Measurements from ENCODE around the gene POU3F1. TPM values are rescaled to one million over a fixed set of nuclear protein-coding genes. Genes with fewer than 3 reads are reported as not detected.

POU3F1 gene
- total and polyA plus RNA-seq, 2 donors (not counting 1 experiment from before 2014, with no cell fraction given) = 0.63 to 3.8 TPM

GRCh38 chr1:38072858-38073257, 26.3 kb upstream of the POU3F1 start:
- peaks cover 0 to 6% of the 10 kb centered on the region in 2 donors for H3K4me1 ChIP-seq (ENCODE audit: control insufficient read depth in 2 of 2, insufficient read depth in 2 of 2, low read length in 2 of 2)
- H3K9me3 ChIP-seq (ENCODE audit: control extremely low read depth in 1 of 3, control insufficient read depth in 2 of 3, insufficient read depth in 1 of 3, low read length in 2 of 3) = no peaks in the 10 kb centered on the region
- DNase-seq (no peak), ATAC-seq (ENCODE audit: low read depth) (no peak)
- CTCF ChIA-PET = interaction anchor here (0.6 to 1.8 kb wide), 2 partner anchors 82 to 728 kb away, joined by 5 read pairs; partner anchors contain the start of gene SF3A3
- Mint-ChIP-seq H3K27me3 (peaks cover 14% of the 10 kb centered on the region), H3K27ac (no peak overlapping the region), H3K4me3 (no peak overlapping the region), H3K4me1 (peaks cover 7% of the 10 kb centered on the region), H3K9me3 (ENCODE audit: insufficient read depth) (no peaks in the 10 kb centered on the region)
- no peak overlapping the region for H3K4me2 ChIP-seq (replicated peaks; ENCODE audit: low read depth, low read length, poor library complexity, severe bottlenecking)
- intact Hi-C loops (cut with micrococcal nuclease) = no loop called here
- POLR2A ChIA-PET = no interaction called here
- H3K79me2 ChIP-seq (ENCODE audit: control insufficient read depth, insufficient read depth, low read length) = no peaks in the 10 kb centered on the region
- H3K27ac ChIP-seq (ENCODE audit: low read length in 2 of 2) = no peak overlapping the region
- H3K27me3 ChIP-seq (replicated peaks in 1 of 4; ENCODE audit: control extremely low read depth in 1 of 4, control insufficient read depth in 3 of 4, insufficient read depth in 4 of 4, low read length in 3 of 4) = peaks cover 0 to 17% (median 0%) of the 10 kb centered on the region in 4 experiments
- no peak overlapping the region for H3K4me3 ChIP-seq (ENCODE audit: control extremely low read depth in 1 of 5, extremely low read depth in 1 of 5, insufficient read depth in 1 of 5, low read depth in 2 of 5, low read length in 4 of 5)
- TF ChIP-seq CTCF (IDR thresholded peaks at IDR 0.05) (no peak), EZH2 (IDR thresholded peaks at IDR 0.05; ENCODE audit: borderline replicate concordance, insufficient read depth, low read depth, low read length, poor library complexity, severe bottlenecking) (no peak)
- H3K9ac ChIP-seq (ENCODE audit: low read length) = no peak overlapping the region
- H2AFZ ChIP-seq (ENCODE audit: insufficient read depth, low read depth, low read length, poor library complexity, severe bottlenecking) = no peak overlapping the region
- no peaks in the 10 kb centered on the region for H3K36me3 ChIP-seq (replicated peaks in 1 of 2; ENCODE audit: control extremely low read depth in 1 of 2, control insufficient read depth in 1 of 2, extremely low read depth in 1 of 2, insufficient read depth in 2 of 2, low read length in 1 of 2)
- H4K20me1 ChIP-seq (ENCODE audit: control insufficient read depth, insufficient read depth, low read length, poor library complexity, severe bottlenecking) = no peaks in the 10 kb centered on the region
- WGBS (ENCODE audit: insufficient coverage) = no CpG with 5 or more reads among the region's 2 CpGs

GRCh38 chr1:38071312-38072256, 25.0 kb upstream of the POU3F1 start:
- no peak for DNase-seq
- Histone ChIP-seq H3K36me3 (replicated peaks in 1 of 2; ENCODE audit: control extremely low read depth in 1 of 2, control insufficient read depth in 1 of 2, extremely low read depth in 1 of 2, insufficient read depth in 2 of 2, low read length in 1 of 2) (no peaks in the 10 kb centered on the region), H4K20me1 (ENCODE audit: control insufficient read depth, insufficient read depth, low read length, poor library complexity, severe bottlenecking) (no peaks in the 10 kb centered on the region), H3K9ac (ENCODE audit: low read length) (no peak overlapping the region), H3K4me2 (replicated peaks; ENCODE audit: low read depth, low read length, poor library complexity, severe bottlenecking) (no peak overlapping the region), H3K4me3 (ENCODE audit: control extremely low read depth in 1 of 5, extremely low read depth in 1 of 5, insufficient read depth in 1 of 5, low read depth in 2 of 5, low read length in 4 of 5) (no peak overlapping the region), H3K79me2 (ENCODE audit: control insufficient read depth, insufficient read depth, low read length) (no peaks in the 10 kb centered on the region), H3K4me1 (ENCODE audit: control insufficient read depth in 2 of 2, insufficient read depth in 2 of 2, low read length in 2 of 2) (peaks cover 0 to 6% of the 10 kb centered on the region in 2 donors), H3K27ac (ENCODE audit: low read length in 2 of 2) (no peak overlapping the region), H3K9me3 (ENCODE audit: control extremely low read depth in 1 of 3, control insufficient read depth in 2 of 3, insufficient read depth in 1 of 3, low read length in 2 of 3) (no peaks in the 10 kb centered on the region), H3K27me3 (replicated peaks in 1 of 4; ENCODE audit: control extremely low read depth in 1 of 4, control insufficient read depth in 3 of 4, insufficient read depth in 4 of 4, low read length in 3 of 4) (peaks cover 0 to 17% (median 0%) of the 10 kb centered on the region in 4 experiments), H2AFZ (ENCODE audit: insufficient read depth, low read depth, low read length, poor library complexity, severe bottlenecking) (no peak overlapping the region)
- no peak overlapping the region for H3K27ac Mint-ChIP-seq
- peaks cover 18% of the 10 kb centered on the region for H3K27me3 Mint-ChIP-seq
- H3K9me3 Mint-ChIP-seq (ENCODE audit: insufficient read depth) = no peaks in the 10 kb centered on the region
- WGBS (ENCODE audit: insufficient coverage) = 73% methylated on average over 6 of the region's 10 CpGs
- intact Hi-C loops (cut with micrococcal nuclease) = no loop called here
- H3K4me1 Mint-ChIP-seq = peaks cover 9% of the 10 kb centered on the region
- ATAC-seq (ENCODE audit: low read depth) = peak; percentile 45
- no peak for TF ChIP-seq CTCF (IDR thresholded peaks at IDR 0.05)
- no peak overlapping the region for H3K4me3 Mint-ChIP-seq
- ChIA-PET POLR2A (no interaction called here), CTCF (interaction anchor here (0.6 to 2.8 kb wide), 6 partner anchors 43 to 515 kb away, joined by 3 to 15 read pairs (median 4); partner anchors contain the start of genes MTF1 and SF3A3)

Measured in B cell (primary cell).